K562 (cell line): Measurements from ENCODE around the gene AFF1. TPM values are rescaled to one million over a fixed set of nuclear protein-coding genes. Genes with fewer than 3 reads are reported as not detected.

Experiments used
- CTCF ChIP-seq, 3 experiments: IDR thresholded peaks in 2 of 3; conservative IDR thresholded peaks in 1 of 3; 2 replicates each; pipeline ENCODE4 v1.5.1; 2011 to 2012; ENCODE audit warnings: low read length in 3 of 3, mild to moderate bottlenecking in 3 of 3, control low read depth in 2 of 3, improper control_type of control experiment in 1 of 3, inconsistent platforms in 1 of 3, low read depth in 1 of 3, mixed read lengths in 1 of 3, moderate library complexity in 1 of 3; ENCODE audit not compliant: insufficient read depth in 2 of 3
- ETV5 ChIP-seq: sonication (generic); formaldehyde crosslinking; IDR thresholded peaks from 2 replicates; pipeline ENCODE4 v1.4.0; 2020; ENCODE audit warnings: low read depth, mild to moderate bottlenecking, missing genetic modification reagents
- RBM17 ChIP-seq: fragments of 200-400 bp; formaldehyde crosslinking; IDR thresholded peaks from 2 replicates; pipeline ENCODE4 v1.6.1; 2017; ENCODE audit warnings: low read depth, mild to moderate bottlenecking, low read length, borderline replicate concordance
- REST ChIP-seq, 2 experiments: fragments of 450-650 bp; formaldehyde crosslinking in 1 of 2; IDR thresholded peaks; 2 replicates each; pipeline versions ENCODE4 v1.4.0 to v1.6.1; 2014 to 2020; ENCODE audit warnings: mild to moderate bottlenecking in 2 of 2, borderline replicate concordance in 1 of 2, low read depth in 1 of 2
- SIRT6 ChIP-seq: IDR thresholded peaks from one replicate; pipeline ENCODE4 v1.6.1; 2012; ENCODE audit warnings: low read depth, mild to moderate bottlenecking, control low read depth, inconsistent platforms, low read length, moderate library complexity
- SNRNP70 ChIP-seq: fragments of 200-400 bp; formaldehyde crosslinking; optimal IDR thresholded peaks from 2 replicates; pipeline ENCODE3; 2017; ENCODE audit warnings: low read depth, low read length
- ZNF347 ChIP-seq: fragments of 450-650 bp; formaldehyde crosslinking; IDR thresholded peaks from 2 replicates; pipeline ENCODE4 v1.4.0; 2020; ENCODE audit warnings: low read depth, mild to moderate bottlenecking, moderate library complexity
- ZNF407 ChIP-seq: fragments of 450-650 bp; IDR thresholded peaks from 2 replicates; pipeline ENCODE4 v1.6.1; 2016; ENCODE audit warnings: low read depth
- polyA plus RNA-seq, 8 experiments: library from polyadenylated mRNA; depleted of rRNA in 4 of 8; stranded (reverse) in 5 of 8; unstranded in 3 of 8; fragments of >200 nt; fragmentation: Nextera tagmentation in 2 of 8; fragmentation: Illumina TruSeq in 1 of 8; extraction: Ambion mirVana in 2 of 8; extraction: Trizol in 1 of 8; gene quantifications; 2 replicates each; pipeline versions ENCODE4 v1.2.1 to v1.2.3, GENCODE V29; 2011 to 2014; ENCODE audit warnings: inconsistent platforms in 1 of 8, missing spikeins in 1 of 8
- total RNA-seq, 7 experiments: library from RNA; depleted of rRNA in 6 of 7; stranded (reverse); fragments of >200 nt in 6 of 7; fragmentation: Illumina TruSeq in 2 of 7; extraction: Trizol in 2 of 7; gene quantifications; 2 replicates each; pipeline versions ENCODE4 v1.2.1 to v1.2.3, GENCODE V29; 2011 to 2021; ENCODE audit warnings: low replicate concordance in 1 of 7

AFF1 gene
- total and polyA plus RNA-seq, 9 of the 15 experiments (the other 6 are each of a cell fraction or from before 2014, with no cell fraction given), result 4.1 to 47.5 (median 17.2) TPM

GRCh38 chr4:86898562-86898961, 36.2 kb upstream of the AFF1 start (continued):
- TF ChIP-seq REST (IDR thresholded peaks at IDR 0.05; ENCODE audit: borderline replicate concordance), result peak; percentile 66; the same call in 1 of the 2 replicates
- TF ChIP-seq REST (CRISPR knock-in tag; IDR thresholded peaks at IDR 0.05; ENCODE audit: low read depth), result no peak
- no peak for TF ChIP-seq ETV5 (CRISPR knock-in tag)
- TF ChIP-seq SIRT6, result no peak
- no peak for TF ChIP-seq RBM17
- TF ChIP-seq ZNF347, result no peak
- TF ChIP-seq SNRNP70, result no peak
- peak; percentile 58 to 77 (median 62) for TF ChIP-seq CTCF (IDR thresholded peaks at IDR 0.05 in 2 of 3, conservative IDR thresholded peaks at IDR 0.05 in 1 of 3; ENCODE audit: insufficient read depth in 2 of 3, low read depth in 1 of 3, low read length in 3 of 3)
- no peak for TF ChIP-seq ZNF407
